ENCODE measurements around the gene OR5AU1.

- no peak for TF ChIP-seq EP300 (IDR thresholded peaks at IDR 0.05; ENCODE audit: borderline replicate concordance in 1 of 2, low read depth in 1 of 2, low read length in 1 of 2)
- TF ChIP-seq, protein P1, sequence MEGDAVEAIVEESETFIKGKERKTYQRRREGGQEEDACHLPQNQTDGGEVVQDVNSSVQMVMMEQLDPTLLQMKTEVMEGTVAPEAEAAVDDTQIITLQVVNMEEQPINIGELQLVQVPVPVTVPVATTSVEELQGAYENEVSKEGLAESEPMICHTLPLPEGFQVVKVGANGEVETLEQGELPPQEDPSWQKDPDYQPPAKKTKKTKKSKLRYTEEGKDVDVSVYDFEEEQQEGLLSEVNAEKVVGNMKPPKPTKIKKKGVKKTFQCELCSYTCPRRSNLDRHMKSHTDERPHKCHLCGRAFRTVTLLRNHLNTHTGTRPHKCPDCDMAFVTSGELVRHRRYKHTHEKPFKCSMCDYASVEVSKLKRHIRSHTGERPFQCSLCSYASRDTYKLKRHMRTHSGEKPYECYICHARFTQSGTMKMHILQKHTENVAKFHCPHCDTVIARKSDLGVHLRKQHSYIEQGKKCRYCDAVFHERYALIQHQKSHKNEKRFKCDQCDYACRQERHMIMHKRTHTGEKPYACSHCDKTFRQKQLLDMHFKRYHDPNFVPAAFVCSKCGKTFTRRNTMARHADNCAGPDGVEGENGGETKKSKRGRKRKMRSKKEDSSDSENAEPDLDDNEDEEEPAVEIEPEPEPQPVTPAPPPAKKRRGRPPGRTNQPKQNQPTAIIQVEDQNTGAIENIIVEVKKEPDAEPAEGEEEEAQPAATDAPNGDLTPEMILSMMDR (IDR thresholded peaks at IDR 0.05): no peak
- TF ChIP-seq TCF12 (IDR thresholded peaks at IDR 0.05): no peak
These were observed 42.5 kb downstream of the OR5AU1 start for GRCh38 chr14:21113369-21113768.

Measured in SK-N-SH (cell line).